Ascending aorta (tissue), 2 donors: ENCODE data around the gene PRKAR1B. TPM values are rescaled to one million over a fixed set of nuclear protein-coding genes. Genes with fewer than 3 reads are reported as not detected.

ENCODE experiments used
- DNase-seq, 2 donors: peaks; one replicate each; pipeline ENCODE4 v3.0.0-alpha.2; 2019; ENCODE audit warnings: low spot score in 2 of 2
- H3K27ac ChIP-seq, 2 donors: fragments of 200-600 bp; sonication (generic); one replicate each; pipeline ENCODE4 v1.5.1; 2016 to 2017; ENCODE audit warnings: mild to moderate bottlenecking in 1 of 2
- H3K27me3 ChIP-seq: fragments of 200-600 bp; sonication (generic); one replicate; pipeline ENCODE4 v1.5.1; 2017
- H3K36me3 ChIP-seq, 2 donors: fragments of 200-600 bp; sonication (generic); one replicate each; pipeline ENCODE4 v1.5.1; 2016
- H3K4me1 ChIP-seq, 2 donors: fragments of 200-600 bp; sonication (generic); one replicate each; pipeline ENCODE4 v1.5.1; 2016 to 2017; ENCODE audit warnings: mild to moderate bottlenecking in 1 of 2
- H3K4me3 ChIP-seq, 2 donors: fragments of 200-600 bp; sonication (generic); one replicate each; pipeline ENCODE4 v1.5.1; 2016 to 2017; ENCODE audit warnings: mild to moderate bottlenecking in 1 of 2
- H3K9me3 ChIP-seq, 2 donors: fragments of 200-600 bp; sonication (generic); one replicate each; pipeline ENCODE4 v1.5.1; 2016
- intact Hi-C: fragments of 100-400 bp; cut with DNase I; formaldehyde crosslinking; loops from one replicate; pipeline ENCODE4 v1.15.1; 2023
- total RNA-seq: library from RNA; depleted of rRNA; stranded (reverse); fragments of >200 nt; gene quantifications from one replicate; pipeline ENCODE4 v1.1.0, GENCODE V29; 2016
- TF ChIP-seq, protein P1 (sequence below), 3 experiments: fragments of 200-600 bp in 2 of 3; fragments of 450-650 bp in 1 of 3; sonication (generic) in 2 of 3; IDR thresholded peaks; one replicate each; pipeline ENCODE4 v1.5.1; 2016 to 2019; ENCODE audit warnings: antibody characterized with exemption in 3 of 3, mild to moderate bottlenecking in 1 of 3, moderate library complexity in 1 of 3

PRKAR1B gene
- total RNA-seq, 1 donor from 2014 or later, result 13.0 TPM

GRCh38 chr7:741850-742249 lies 14.8 kb upstream of the PRKAR1B start:
- H3K27me3 ChIP-seq, result no peaks in the 10 kb centered on the region
- TF ChIP-seq, protein P1, sequence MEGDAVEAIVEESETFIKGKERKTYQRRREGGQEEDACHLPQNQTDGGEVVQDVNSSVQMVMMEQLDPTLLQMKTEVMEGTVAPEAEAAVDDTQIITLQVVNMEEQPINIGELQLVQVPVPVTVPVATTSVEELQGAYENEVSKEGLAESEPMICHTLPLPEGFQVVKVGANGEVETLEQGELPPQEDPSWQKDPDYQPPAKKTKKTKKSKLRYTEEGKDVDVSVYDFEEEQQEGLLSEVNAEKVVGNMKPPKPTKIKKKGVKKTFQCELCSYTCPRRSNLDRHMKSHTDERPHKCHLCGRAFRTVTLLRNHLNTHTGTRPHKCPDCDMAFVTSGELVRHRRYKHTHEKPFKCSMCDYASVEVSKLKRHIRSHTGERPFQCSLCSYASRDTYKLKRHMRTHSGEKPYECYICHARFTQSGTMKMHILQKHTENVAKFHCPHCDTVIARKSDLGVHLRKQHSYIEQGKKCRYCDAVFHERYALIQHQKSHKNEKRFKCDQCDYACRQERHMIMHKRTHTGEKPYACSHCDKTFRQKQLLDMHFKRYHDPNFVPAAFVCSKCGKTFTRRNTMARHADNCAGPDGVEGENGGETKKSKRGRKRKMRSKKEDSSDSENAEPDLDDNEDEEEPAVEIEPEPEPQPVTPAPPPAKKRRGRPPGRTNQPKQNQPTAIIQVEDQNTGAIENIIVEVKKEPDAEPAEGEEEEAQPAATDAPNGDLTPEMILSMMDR (IDR thresholded peaks at IDR 0.05), result no peak
- H3K9me3 ChIP-seq, result no peaks in the 10 kb centered on the region
- no peak for DNase-seq
- peaks cover 16 to 35% of the 10 kb centered on the region in 2 donors for H3K36me3 ChIP-seq
- H3K4me3 ChIP-seq, result no peak overlapping the region
- H3K4me1 ChIP-seq, result no peaks in the 10 kb centered on the region
- H3K27ac ChIP-seq, result no peak overlapping the region
- intact Hi-C loops, result no loop called here

- Histone ChIP-seq H3K4me3 (no peak overlapping the region), H3K36me3 (peaks cover 16 to 35% of the 10 kb centered on the region in 2 donors), H3K27ac (no peak overlapping the region), H3K27me3 (no peaks in the 10 kb centered on the region), H3K9me3 (no peaks in the 10 kb centered on the region), H3K4me1 (no peaks in the 10 kb centered on the region)
- intact Hi-C loops, result no loop called here
- TF ChIP-seq, protein P1 (IDR thresholded peaks at IDR 0.05), result no peak
- no peak for DNase-seq
Observed at GRCh38 chr7:741191-741671, 14.2 kb upstream of the PRKAR1B start.

DNA sequence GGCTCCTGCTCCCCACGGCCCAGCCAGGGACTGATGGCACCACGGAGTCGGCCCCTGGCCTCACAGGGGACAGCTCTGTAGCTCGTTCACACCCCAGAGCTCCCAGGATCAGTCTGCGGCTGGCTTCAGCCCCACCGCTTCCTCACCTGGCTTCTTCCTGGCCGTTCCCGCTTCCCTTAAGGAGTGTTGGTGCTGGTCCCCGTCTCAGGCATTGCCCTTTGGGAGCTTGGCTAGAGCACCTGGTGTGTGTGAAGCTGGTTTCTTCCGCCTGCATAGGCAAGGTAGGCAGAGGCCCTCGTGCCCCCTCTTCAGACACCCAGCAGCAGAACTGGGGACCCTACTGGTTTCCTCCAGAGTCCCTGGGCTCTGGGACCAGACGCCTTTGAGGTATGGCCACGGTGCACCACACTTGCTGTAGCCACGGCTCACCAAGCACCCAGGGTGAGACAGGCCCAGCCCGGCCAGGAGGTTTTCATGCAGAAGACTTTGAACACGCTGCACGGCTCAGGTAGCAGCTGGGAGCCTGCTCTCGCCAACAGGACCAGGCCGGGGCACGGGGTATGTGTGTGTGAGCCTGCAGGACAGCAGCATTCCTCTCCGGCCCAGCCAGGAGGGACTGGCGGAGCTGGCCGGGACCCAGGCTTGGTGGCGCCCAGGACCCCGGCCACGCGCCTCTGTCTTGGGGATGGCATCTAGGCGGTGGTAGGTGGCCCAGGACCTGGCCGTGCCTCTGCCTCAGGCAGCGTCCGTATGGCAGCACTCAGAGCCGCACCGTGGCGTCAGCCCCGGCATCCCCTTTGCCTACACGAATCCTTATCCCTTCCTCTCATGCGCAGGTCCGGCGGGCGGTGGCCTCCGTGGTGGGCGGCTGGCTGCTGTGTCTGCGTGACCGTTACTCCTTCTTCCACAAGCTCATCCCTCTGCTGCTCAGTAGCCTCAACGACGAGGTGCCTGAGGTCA lies 13.2 kb upstream of the PRKAR1B start:
- Histone ChIP-seq H3K27ac (no peak overlapping the region), H3K4me1 (no peaks in the 10 kb centered on the region), H3K4me3 (no peak overlapping the region), H3K9me3 (no peaks in the 10 kb centered on the region), H3K36me3 (peaks cover 16 to 30% of the 10 kb centered on the region in 2 donors), H3K27me3 (no peaks in the 10 kb centered on the region)
- no peak for DNase-seq
- intact Hi-C loops, result no loop called here
- TF ChIP-seq, protein P1 (IDR thresholded peaks at IDR 0.05), result no peak

DNA sequence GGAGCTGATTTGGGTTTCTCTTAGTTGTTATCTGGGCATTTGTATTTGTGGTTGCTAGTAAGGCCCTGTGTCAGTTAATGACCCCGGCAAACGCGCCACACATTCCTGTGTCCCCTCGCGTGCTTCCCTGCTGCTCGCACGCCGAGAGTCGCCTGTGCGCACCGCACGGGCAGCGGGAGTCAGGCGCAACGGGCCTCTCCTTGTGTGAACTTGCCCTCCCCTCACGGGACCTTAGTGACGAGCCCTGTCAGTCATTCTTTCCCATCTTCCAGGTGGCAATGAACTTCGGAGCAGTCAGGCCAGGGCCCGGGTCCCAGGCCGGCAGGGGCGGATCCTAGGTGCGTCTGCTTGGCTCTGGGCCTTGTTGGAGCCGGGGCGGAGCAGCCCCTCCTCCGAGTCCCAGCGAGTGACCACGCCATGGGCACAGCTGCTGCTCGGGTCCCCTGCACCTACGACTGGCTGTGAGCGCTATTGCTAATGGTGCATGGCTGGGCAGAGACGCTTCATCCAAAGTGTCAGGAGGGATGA lies 12.4 kb upstream of the PRKAR1B start:
- no peak overlapping the region for H3K27ac ChIP-seq
- intact Hi-C loops, result no loop called here
- no peak overlapping the region for H3K4me3 ChIP-seq
- TF ChIP-seq, protein P1 (IDR thresholded peaks at IDR 0.05), result no peak
- peaks cover 16 to 25% of the 10 kb centered on the region in 2 donors for H3K36me3 ChIP-seq
- peaks cover 0 to 2% of the 10 kb centered on the region in 2 donors for H3K9me3 ChIP-seq
- H3K4me1 ChIP-seq, result no peaks in the 10 kb centered on the region
- no peaks in the 10 kb centered on the region for H3K27me3 ChIP-seq
- DNase-seq, result no peak

- Histone ChIP-seq H3K4me3 (no peak overlapping the region), H3K36me3 (peaks cover 19 to 32% of the 10 kb centered on the region in 2 donors), H3K27me3 (no peaks in the 10 kb centered on the region), H3K4me1 (no peaks in the 10 kb centered on the region), H3K27ac (no peak overlapping the region), H3K9me3 (peaks cover 6% of the 10 kb centered on the region in 2 donors)
- intact Hi-C loops, result no loop called here
- no peak for DNase-seq
- TF ChIP-seq, protein P1 (IDR thresholded peaks at IDR 0.05), result no peak
Observed at GRCh38 chr7:738723-739454, 11.8 kb upstream of the PRKAR1B start.
